Spinal cord (tissue), 10 donors: Measurements from ENCODE around the gene NAPB. TPM values are rescaled to one million over a fixed set of nuclear protein-coding genes. Genes with fewer than 3 reads are reported as not detected.

Source experiments
- DNase-seq, 6 donors: peaks; one replicate each; pipeline versions ENCODE4 v3.0.0 to v3.0.0-alpha.2; 2013 to 2015; ENCODE audit warnings: low spot score in 6 of 6, low read depth in 4 of 6
- H3K27ac ChIP-seq: one replicate; pipeline ENCODE4 v1.5.1; 2013; ENCODE audit warnings: low read depth, low read length, control low read depth
- H3K27me3 ChIP-seq: one replicate; pipeline ENCODE4 v1.6.1; 2013; ENCODE audit warnings: low read length; ENCODE audit not compliant: control insufficient read depth, insufficient read depth
- H3K36me3 ChIP-seq: one replicate; pipeline ENCODE4 v1.6.1; 2013; ENCODE audit warnings: low read length; ENCODE audit not compliant: control insufficient read depth, insufficient read depth
- H3K4me1 ChIP-seq: one replicate; pipeline ENCODE4 v1.6.1; 2013; ENCODE audit warnings: low read length; ENCODE audit not compliant: control insufficient read depth, insufficient read depth
- H3K4me3 ChIP-seq: one replicate; pipeline ENCODE4 v1.5.1; 2013; ENCODE audit warnings: low read depth, low read length, control low read depth
- H3K9me3 ChIP-seq: one replicate; pipeline ENCODE4 v1.6.1; 2013; ENCODE audit warnings: low read length; ENCODE audit not compliant: control insufficient read depth, insufficient read depth
- WGBS: methylation state at CpG from one replicate; pipeline ENCODE4 v1.1.5; 2013; ENCODE audit warnings: missing lambda C conversion rate; ENCODE audit not compliant: insufficient coverage; 5-methylcytosine and 5-hydroxymethylcytosine counted together
- polyA plus RNA-seq, 2 donors: library from polyadenylated mRNA; unstranded; fragments of 120-200 nt; gene quantifications; one replicate each; pipeline ENCODE4 v1.2.1, GENCODE V29; 2013; ENCODE audit not compliant: insufficient read length in 2 of 2
- total RNA-seq, 2 donors: library from RNA; depleted of rRNA in 1 of 2; stranded (reverse); fragments of 120-200 nt in 1 of 2; fragments of >200 nt in 1 of 2; gene quantifications; one replicate each; pipeline versions ENCODE4 v1.2.3 to v1.2.4, GENCODE V29; 2013 to 2014
- donor health status: healthy.

Gene NAPB
- total and polyA plus RNA-seq, 4 donors, result 37.0 to 207 (median 125) TPM

GRCh38 chr20:23365390-23366165, 55.7 kb downstream of the NAPB start:
- Histone ChIP-seq H3K27me3 (no peaks in the 10 kb centered on the region), H3K4me3 (no peak overlapping the region), H3K36me3 (peaks cover 26% of the 10 kb centered on the region), H3K27ac (no peak overlapping the region), H3K9me3 (no peaks in the 10 kb centered on the region), H3K4me1 (peaks cover 23% of the 10 kb centered on the region)
- WGBS, result 95% methylated on average over 65 of the region's 65 CpGs
- DNase-seq, result no peak

- no peak overlapping the region for H3K4me3 ChIP-seq
- 64% methylated on average over 3 of the region's 4 CpGs for WGBS
Measured at GRCh38 chr20:23363257-23363649, 58.0 kb downstream of the NAPB start.

GRCh38 chr20:23362392-23363256, 58.7 kb downstream of the NAPB start:
- peak overlapping the region; percentile 86 for H3K4me3 ChIP-seq
- H3K36me3 ChIP-seq, result peaks cover 15% of the 10 kb centered on the region
- peaks cover 29% of the 10 kb centered on the region for H3K4me1 ChIP-seq
- WGBS, result 4% methylated on average over 49 of the region's 50 CpGs
- peak overlapping the region; percentile 95 for H3K27ac ChIP-seq
- peak in 3 of 6 donors; percentile 22 to 58 (median 51) for DNase-seq
- no peaks in the 10 kb centered on the region for H3K9me3 ChIP-seq
- no peaks in the 10 kb centered on the region for H3K27me3 ChIP-seq

More at GRCh38 chr20:23363257-23363649, 58.0 kb downstream of the NAPB start:
- Histone ChIP-seq H3K36me3 (peaks cover 15% of the 10 kb centered on the region), H3K4me1 (peaks cover 28% of the 10 kb centered on the region), H3K27me3 (no peaks in the 10 kb centered on the region), H3K27ac (no peak overlapping the region), H3K9me3 (no peaks in the 10 kb centered on the region)
- DNase-seq, result no peak

GRCh38 chr20:23361476-23362391, 59.6 kb downstream of the NAPB start, which contains the start of gene GZF1:
Gene GZF1 (plus strand): TSS chr20:23362182. CDS start chr20:23364384, 2,202 bp downstream.
- peak; percentile 93 to 99 (median 95) for DNase-seq
- Histone ChIP-seq H3K27ac (peak within 1 kb of the TSS; percentile 99), H3K4me3 (peak within 1 kb of the TSS; percentile 86), H3K4me1 (peaks cover 35% of the 10 kb centered on the region), H3K9me3 (no peaks in the 10 kb centered on the region), H3K27me3 (no peaks in the 10 kb centered on the region), H3K36me3 (peaks cover 15% of the 10 kb centered on the region)
- WGBS, result under 1% methylated on average over 113 of the region's 114 CpGs

GRCh38 chr20:23361119-23361475, 60.2 kb downstream of the NAPB start:
- no peaks in the 10 kb centered on the region for H3K27me3 ChIP-seq
- H3K9me3 ChIP-seq, result no peaks in the 10 kb centered on the region
- H3K27ac ChIP-seq, result peak overlapping the region; percentile 99
- peaks cover 19% of the 10 kb centered on the region for H3K36me3 ChIP-seq
- H3K4me1 ChIP-seq, result peaks cover 35% of the 10 kb centered on the region
- H3K4me3 ChIP-seq, result peak overlapping the region; percentile 86
- DNase-seq, result no peak
- 2% methylated on average over 6 of the region's 8 CpGs for WGBS

GRCh38 chr20:23360531-23360930, 60.8 kb downstream of the NAPB start:
- H3K4me3 ChIP-seq, result no peak overlapping the region
- no peaks in the 10 kb centered on the region for H3K9me3 ChIP-seq
- H3K4me1 ChIP-seq, result peaks cover 30% of the 10 kb centered on the region
- H3K27ac ChIP-seq, result peak overlapping the region; percentile 99
- no peak for DNase-seq
- H3K36me3 ChIP-seq, result peaks cover 18% of the 10 kb centered on the region
- H3K27me3 ChIP-seq, result no peaks in the 10 kb centered on the region
- 40% methylated on average over 1 of the region's 1 CpG for WGBS

- Histone ChIP-seq H3K4me1 (peaks cover 30% of the 10 kb centered on the region), H3K4me3 (no peak overlapping the region), H3K27ac (peak overlapping the region; percentile 36), H3K36me3 (peaks cover 18% of the 10 kb centered on the region), H3K9me3 (no peaks in the 10 kb centered on the region), H3K27me3 (no peaks in the 10 kb centered on the region)
- no peak for DNase-seq
- 70% methylated on average over 5 of the region's 7 CpGs for WGBS
Measured at GRCh38 chr20:23358923-23359593, 62.2 kb downstream of the NAPB start.

GRCh38 chr20:23358563-23358906, 62.8 kb downstream of the NAPB start:
- Histone ChIP-seq H3K9me3 (no peaks in the 10 kb centered on the region), H3K4me1 (peaks cover 30% of the 10 kb centered on the region), H3K27ac (peak overlapping the region; percentile 44), H3K36me3 (peaks cover 21% of the 10 kb centered on the region), H3K4me3 (peak overlapping the region; percentile 79), H3K27me3 (no peaks in the 10 kb centered on the region)
- DNase-seq, result no peak
- no CpG with 5 or more reads among the region's 6 CpGs for WGBS
